ENCODE measurements around the gene PTPRO.

- no peak for TF ChIP-seq CTCF (conservative IDR thresholded peaks at IDR 0.05; ENCODE audit: low read depth, low read length)
- TF ChIP-seq EZH2 (IDR thresholded peaks at IDR 0.05; ENCODE audit: low read length, unreplicated experiment), result no peak
Measured at GRCh38 chr12:15563663-15564062, 241.4 kb downstream of the PTPRO start.
